WTC11 (cell line): ENCODE results near the gene TM2D1. TPM values are rescaled to one million over a fixed set of nuclear protein-coding genes. Genes with fewer than 3 reads are reported as not detected.
A peak's percentile ranks its signal among the peaks of the same experiment; 100 is the strongest.

Source experiments
- AR ChIP-seq: fragments of 250-450 bp; sonication (Bioruptor Pico); IDR thresholded peaks from 2 replicates; pipeline ENCODE4 v1.9.0; 2021; ENCODE audit warnings: mild to moderate bottlenecking
- ELF4 ChIP-seq: sonication (generic); formaldehyde crosslinking; IDR thresholded peaks from 2 replicates; pipeline ENCODE4 v1.8.1; 2022; ENCODE audit warnings: low read depth, mild to moderate bottlenecking, moderate library complexity, missing genetic modification reagents
- FOXK1 ChIP-seq: sonication (generic); formaldehyde crosslinking; IDR thresholded peaks from 2 replicates; pipeline ENCODE4 v1.8.0; 2022; ENCODE audit warnings: mild to moderate bottlenecking, moderate library complexity, missing genetic modification reagents
- IRF2 ChIP-seq: sonication (generic); formaldehyde crosslinking; IDR thresholded peaks from 2 replicates; pipeline ENCODE4 v1.8.0; 2022; ENCODE audit warnings: low read depth, missing genetic modification reagents, borderline replicate concordance
- TCF7 ChIP-seq: sonication (generic); formaldehyde crosslinking; IDR thresholded peaks from 2 replicates; pipeline ENCODE4 v1.8.0; 2022; ENCODE audit warnings: mild to moderate bottlenecking, low read depth, missing genetic modification reagents, moderate library complexity
- TEAD1 ChIP-seq: sonication (generic); formaldehyde crosslinking; IDR thresholded peaks from 2 replicates; pipeline ENCODE4 v1.8.0; 2022; ENCODE audit warnings: mild to moderate bottlenecking, missing genetic modification reagents
- TEAD4 ChIP-seq: sonication (generic); formaldehyde crosslinking; IDR thresholded peaks from 2 replicates; pipeline ENCODE4 v1.8.0; 2022; ENCODE audit warnings: mild to moderate bottlenecking, missing genetic modification reagents
- ZNF121 ChIP-seq: sonication (generic); formaldehyde crosslinking; IDR thresholded peaks from 2 replicates; pipeline ENCODE4 v1.8.0; 2023; ENCODE audit warnings: missing genetic modification reagents
- ZNF263 ChIP-seq: sonication (generic); formaldehyde crosslinking; IDR thresholded peaks from 2 replicates; pipeline ENCODE4 v1.8.1; 2022; ENCODE audit warnings: low read depth, mild to moderate bottlenecking, moderate library complexity, missing genetic modification reagents
- total RNA-seq: library from RNA; stranded (reverse); gene quantifications from 3 replicates; pipeline ENCODE4 v1.2.3, GENCODE V29; 2021
- TF ChIP-seq, protein P1 (sequence below): sonication (generic); formaldehyde crosslinking; IDR thresholded peaks from 2 replicates; pipeline ENCODE4 v1.8.0; 2022; ENCODE audit warnings: mild to moderate bottlenecking, missing genetic modification reagents
- TF ChIP-seq, protein P2 (sequence below): sonication (generic); formaldehyde crosslinking; IDR thresholded peaks from 2 replicates; pipeline ENCODE4 v1.8.0; 2023; ENCODE audit warnings: missing genetic modification reagents, mild to moderate bottlenecking, borderline replicate concordance
- TF ChIP-seq, protein P3 (sequence below): sonication (generic); formaldehyde crosslinking; IDR thresholded peaks from 2 replicates; pipeline ENCODE4 v1.8.1; 2023; ENCODE audit warnings: mild to moderate bottlenecking, missing genetic modification reagents
- TF ChIP-seq, protein P4 (sequence below): sonication (generic); formaldehyde crosslinking; IDR thresholded peaks from 2 replicates; pipeline ENCODE4 v1.8.0; 2022; ENCODE audit warnings: mild to moderate bottlenecking, missing genetic modification reagents
- TF ChIP-seq, protein P5 (sequence below): sonication (generic); formaldehyde crosslinking; IDR thresholded peaks from 2 replicates; pipeline ENCODE4 v1.8.1; 2022; ENCODE audit warnings: low read depth, mild to moderate bottlenecking, moderate library complexity, missing genetic modification reagents, borderline replicate concordance
- TF ChIP-seq, protein P6 (sequence below): sonication (generic); formaldehyde crosslinking; IDR thresholded peaks from 2 replicates; pipeline ENCODE4 v1.8.1; 2023; ENCODE audit warnings: mild to moderate bottlenecking, missing genetic modification reagents, moderate library complexity
- TF ChIP-seq, protein P7 (sequence below): sonication (generic); formaldehyde crosslinking; IDR thresholded peaks from 2 replicates; pipeline ENCODE4 v1.8.0; 2023; ENCODE audit warnings: mild to moderate bottlenecking, missing genetic modification reagents

TM2D1 gene
- total RNA-seq, 1 experiment from 2014 or later = 21.6 TPM

DNA sequence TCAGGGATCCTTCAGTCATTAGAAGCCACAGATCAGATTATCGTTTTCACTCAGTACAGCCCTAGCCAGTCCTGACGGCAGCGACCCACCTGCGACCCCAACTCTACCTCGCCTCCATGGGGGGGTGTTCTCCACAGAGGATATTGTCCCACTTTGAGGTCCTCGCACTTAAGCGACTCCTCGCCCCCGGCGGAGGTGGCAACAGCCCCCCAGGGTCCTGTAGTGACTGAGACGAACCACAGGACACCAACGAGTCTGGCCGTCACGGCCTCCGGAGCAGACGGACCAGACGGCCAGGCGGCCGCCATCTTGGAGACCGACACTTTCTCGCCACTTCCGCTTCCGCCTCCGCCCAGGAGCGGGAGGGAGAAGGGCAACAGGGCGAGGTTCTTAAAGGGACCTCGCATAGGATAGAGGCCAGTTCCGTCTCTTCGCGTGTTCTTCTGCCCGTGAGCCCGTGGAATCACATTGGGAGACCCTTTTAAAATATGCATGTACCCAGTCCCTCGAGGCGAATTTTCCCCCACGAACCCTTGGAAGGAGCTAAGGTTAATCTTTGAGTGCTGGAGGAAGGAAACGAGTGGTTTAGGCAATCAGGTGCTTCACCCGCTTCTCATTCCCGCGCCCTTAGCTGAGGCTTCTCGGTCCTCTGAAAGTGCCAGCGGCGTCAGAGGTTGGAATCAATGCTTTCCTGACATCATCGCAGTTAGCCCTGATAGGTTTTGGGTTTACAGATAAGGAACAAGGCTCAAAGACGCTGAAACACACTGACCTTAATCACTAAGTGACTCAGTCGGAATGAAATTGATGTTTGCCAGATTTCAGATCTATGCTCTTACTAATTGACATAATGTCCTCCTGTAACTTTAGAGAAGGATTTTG is at the start of gene TM2D1 (continued):
- TF ChIP-seq, protein P1, sequence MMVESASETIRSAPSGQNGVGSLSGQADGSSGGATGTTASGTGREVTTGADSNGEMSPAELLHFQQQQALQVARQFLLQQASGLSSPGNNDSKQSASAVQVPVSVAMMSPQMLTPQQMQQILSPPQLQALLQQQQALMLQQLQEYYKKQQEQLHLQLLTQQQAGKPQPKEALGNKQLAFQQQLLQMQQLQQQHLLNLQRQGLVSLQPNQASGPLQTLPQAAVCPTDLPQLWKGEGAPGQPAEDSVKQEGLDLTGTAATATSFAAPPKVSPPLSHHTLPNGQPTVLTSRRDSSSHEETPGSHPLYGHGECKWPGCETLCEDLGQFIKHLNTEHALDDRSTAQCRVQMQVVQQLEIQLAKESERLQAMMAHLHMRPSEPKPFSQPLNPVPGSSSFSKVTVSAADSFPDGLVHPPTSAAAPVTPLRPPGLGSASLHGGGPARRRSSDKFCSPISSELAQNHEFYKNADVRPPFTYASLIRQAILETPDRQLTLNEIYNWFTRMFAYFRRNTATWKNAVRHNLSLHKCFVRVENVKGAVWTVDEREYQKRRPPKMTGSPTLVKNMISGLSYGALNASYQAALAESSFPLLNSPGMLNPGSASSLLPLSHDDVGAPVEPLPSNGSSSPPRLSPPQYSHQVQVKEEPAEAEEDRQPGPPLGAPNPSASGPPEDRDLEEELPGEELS = peak; percentile 88
- TF ChIP-seq TEAD4 (no peak), AR (CRISPR knock-in tag) (peak; percentile 33; the same call in 1 of the 2 replicates), ZNF121 (CRISPR knock-in tag) (0 out of 2 replicates have a peak, but pooled peaks have one; percentile 5), IRF2 (CRISPR knock-in tag) (no peak), FOXK1 (CRISPR knock-in tag) (peak; percentile 90), ELF4 (no peak), ZNF263 (CRISPR knock-in tag) (no peak), TEAD1 (CRISPR knock-in tag) (peak; percentile 94), TCF7 (CRISPR knock-in tag) (no peak)
- TF ChIP-seq, protein P2, sequence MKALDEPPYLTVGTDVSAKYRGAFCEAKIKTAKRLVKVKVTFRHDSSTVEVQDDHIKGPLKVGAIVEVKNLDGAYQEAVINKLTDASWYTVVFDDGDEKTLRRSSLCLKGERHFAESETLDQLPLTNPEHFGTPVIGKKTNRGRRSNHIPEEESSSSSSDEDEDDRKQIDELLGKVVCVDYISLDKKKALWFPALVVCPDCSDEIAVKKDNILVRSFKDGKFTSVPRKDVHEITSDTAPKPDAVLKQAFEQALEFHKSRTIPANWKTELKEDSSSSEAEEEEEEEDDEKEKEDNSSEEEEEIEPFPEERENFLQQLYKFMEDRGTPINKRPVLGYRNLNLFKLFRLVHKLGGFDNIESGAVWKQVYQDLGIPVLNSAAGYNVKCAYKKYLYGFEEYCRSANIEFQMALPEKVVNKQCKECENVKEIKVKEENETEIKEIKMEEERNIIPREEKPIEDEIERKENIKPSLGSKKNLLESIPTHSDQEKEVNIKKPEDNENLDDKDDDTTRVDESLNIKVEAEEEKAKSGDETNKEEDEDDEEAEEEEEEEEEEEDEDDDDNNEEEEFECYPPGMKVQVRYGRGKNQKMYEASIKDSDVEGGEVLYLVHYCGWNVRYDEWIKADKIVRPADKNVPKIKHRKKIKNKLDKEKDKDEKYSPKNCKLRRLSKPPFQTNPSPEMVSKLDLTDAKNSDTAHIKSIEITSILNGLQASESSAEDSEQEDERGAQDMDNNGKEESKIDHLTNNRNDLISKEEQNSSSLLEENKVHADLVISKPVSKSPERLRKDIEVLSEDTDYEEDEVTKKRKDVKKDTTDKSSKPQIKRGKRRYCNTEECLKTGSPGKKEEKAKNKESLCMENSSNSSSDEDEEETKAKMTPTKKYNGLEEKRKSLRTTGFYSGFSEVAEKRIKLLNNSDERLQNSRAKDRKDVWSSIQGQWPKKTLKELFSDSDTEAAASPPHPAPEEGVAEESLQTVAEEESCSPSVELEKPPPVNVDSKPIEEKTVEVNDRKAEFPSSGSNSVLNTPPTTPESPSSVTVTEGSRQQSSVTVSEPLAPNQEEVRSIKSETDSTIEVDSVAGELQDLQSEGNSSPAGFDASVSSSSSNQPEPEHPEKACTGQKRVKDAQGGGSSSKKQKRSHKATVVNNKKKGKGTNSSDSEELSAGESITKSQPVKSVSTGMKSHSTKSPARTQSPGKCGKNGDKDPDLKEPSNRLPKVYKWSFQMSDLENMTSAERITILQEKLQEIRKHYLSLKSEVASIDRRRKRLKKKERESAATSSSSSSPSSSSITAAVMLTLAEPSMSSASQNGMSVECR = peak; percentile 92; the same call in 1 of the 2 replicates
- TF ChIP-seq, protein P3, sequence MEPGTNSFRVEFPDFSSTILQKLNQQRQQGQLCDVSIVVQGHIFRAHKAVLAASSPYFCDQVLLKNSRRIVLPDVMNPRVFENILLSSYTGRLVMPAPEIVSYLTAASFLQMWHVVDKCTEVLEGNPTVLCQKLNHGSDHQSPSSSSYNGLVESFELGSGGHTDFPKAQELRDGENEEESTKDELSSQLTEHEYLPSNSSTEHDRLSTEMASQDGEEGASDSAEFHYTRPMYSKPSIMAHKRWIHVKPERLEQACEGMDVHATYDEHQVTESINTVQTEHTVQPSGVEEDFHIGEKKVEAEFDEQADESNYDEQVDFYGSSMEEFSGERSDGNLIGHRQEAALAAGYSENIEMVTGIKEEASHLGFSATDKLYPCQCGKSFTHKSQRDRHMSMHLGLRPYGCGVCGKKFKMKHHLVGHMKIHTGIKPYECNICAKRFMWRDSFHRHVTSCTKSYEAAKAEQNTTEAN (CRISPR knock-in tag) = no peak
- TF ChIP-seq, protein P4, sequence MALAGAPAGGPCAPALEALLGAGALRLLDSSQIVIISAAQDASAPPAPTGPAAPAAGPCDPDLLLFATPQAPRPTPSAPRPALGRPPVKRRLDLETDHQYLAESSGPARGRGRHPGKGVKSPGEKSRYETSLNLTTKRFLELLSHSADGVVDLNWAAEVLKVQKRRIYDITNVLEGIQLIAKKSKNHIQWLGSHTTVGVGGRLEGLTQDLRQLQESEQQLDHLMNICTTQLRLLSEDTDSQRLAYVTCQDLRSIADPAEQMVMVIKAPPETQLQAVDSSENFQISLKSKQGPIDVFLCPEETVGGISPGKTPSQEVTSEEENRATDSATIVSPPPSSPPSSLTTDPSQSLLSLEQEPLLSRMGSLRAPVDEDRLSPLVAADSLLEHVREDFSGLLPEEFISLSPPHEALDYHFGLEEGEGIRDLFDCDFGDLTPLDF = no peak
- TF ChIP-seq, protein P5, sequence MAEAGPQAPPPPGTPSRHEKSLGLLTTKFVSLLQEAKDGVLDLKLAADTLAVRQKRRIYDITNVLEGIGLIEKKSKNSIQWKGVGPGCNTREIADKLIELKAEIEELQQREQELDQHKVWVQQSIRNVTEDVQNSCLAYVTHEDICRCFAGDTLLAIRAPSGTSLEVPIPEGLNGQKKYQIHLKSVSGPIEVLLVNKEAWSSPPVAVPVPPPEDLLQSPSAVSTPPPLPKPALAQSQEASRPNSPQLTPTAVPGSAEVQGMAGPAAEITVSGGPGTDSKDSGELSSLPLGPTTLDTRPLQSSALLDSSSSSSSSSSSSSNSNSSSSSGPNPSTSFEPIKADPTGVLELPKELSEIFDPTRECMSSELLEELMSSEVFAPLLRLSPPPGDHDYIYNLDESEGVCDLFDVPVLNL (CRISPR knock-in tag) = 0 out of 2 replicates have a peak, but pooled peaks have one; percentile 53
- TF ChIP-seq, protein P6, sequence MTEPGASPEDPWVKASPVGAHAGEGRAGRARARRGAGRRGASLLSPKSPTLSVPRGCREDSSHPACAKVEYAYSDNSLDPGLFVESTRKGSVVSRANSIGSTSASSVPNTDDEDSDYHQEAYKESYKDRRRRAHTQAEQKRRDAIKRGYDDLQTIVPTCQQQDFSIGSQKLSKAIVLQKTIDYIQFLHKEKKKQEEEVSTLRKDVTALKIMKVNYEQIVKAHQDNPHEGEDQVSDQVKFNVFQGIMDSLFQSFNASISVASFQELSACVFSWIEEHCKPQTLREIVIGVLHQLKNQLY (CRISPR knock-in tag) = no peak
- TF ChIP-seq, protein P7, sequence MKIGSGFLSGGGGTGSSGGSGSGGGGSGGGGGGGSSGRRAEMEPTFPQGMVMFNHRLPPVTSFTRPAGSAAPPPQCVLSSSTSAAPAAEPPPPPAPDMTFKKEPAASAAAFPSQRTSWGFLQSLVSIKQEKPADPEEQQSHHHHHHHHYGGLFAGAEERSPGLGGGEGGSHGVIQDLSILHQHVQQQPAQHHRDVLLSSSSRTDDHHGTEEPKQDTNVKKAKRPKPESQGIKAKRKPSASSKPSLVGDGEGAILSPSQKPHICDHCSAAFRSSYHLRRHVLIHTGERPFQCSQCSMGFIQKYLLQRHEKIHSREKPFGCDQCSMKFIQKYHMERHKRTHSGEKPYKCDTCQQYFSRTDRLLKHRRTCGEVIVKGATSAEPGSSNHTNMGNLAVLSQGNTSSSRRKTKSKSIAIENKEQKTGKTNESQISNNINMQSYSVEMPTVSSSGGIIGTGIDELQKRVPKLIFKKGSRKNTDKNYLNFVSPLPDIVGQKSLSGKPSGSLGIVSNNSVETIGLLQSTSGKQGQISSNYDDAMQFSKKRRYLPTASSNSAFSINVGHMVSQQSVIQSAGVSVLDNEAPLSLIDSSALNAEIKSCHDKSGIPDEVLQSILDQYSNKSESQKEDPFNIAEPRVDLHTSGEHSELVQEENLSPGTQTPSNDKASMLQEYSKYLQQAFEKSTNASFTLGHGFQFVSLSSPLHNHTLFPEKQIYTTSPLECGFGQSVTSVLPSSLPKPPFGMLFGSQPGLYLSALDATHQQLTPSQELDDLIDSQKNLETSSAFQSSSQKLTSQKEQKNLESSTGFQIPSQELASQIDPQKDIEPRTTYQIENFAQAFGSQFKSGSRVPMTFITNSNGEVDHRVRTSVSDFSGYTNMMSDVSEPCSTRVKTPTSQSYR (CRISPR knock-in tag) = no peak; the same call in 1 of the 2 replicates
